ENCODE data around the gene TNFRSF19. TPM values are rescaled to one million over a fixed set of nuclear protein-coding genes. Genes with fewer than 3 reads are reported as not detected.

TNFRSF19 gene
- total and polyA plus RNA-seq, 2 of the 13 experiments (the other 11 are each of a cell fraction or from before 2014, with no cell fraction given), result 75.3 to 77.7 TPM

DNA sequence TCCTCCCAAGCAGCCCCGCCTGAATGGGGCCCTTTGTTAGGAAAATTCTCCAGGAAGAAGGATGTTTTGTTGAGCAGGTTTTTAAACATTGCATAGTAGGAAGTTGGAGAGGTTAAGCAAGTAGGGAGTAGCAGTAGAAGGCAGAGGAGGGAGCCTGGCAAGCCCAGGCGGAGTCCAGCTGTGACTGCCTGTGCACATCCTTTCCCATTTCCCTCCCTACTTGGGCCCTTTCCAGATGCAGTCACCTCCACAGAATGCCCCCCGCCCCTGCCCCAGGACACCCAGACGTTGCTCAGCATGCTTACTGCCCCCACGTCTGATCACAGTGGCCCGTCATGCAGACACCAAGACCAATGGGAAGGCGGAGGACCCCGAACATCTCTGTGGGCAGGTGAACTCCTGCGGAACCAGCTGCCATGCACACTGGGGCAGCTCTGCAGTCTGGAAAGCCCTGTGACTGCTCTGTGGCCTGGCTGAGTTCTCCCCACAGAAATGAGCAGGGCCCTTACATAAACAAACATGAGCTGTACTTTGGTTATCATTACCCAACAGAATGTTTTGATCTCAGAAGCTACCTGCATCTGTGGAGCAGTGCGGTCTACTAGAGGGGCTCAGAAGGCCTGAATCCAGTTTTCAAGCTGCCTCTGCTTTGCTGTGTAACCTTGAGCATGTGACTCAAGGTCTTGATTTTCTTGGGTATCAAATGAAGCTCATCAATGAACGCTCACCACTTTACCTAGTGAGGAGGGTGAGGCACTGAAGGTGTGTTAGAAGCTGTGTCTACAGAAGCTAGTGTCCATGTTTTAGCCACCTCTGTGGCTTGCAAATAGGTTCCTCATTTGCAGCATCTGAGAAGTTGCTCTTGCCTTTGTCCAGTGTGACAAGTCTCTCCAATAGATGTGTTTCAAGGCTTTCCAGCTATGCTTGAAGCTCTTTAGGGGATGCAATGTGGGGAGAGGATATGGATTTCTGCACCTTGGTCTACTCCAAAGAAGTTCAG lies 84.2 kb downstream of the TNFRSF19 start (continued):
- TF ChIP-seq, protein P1, sequence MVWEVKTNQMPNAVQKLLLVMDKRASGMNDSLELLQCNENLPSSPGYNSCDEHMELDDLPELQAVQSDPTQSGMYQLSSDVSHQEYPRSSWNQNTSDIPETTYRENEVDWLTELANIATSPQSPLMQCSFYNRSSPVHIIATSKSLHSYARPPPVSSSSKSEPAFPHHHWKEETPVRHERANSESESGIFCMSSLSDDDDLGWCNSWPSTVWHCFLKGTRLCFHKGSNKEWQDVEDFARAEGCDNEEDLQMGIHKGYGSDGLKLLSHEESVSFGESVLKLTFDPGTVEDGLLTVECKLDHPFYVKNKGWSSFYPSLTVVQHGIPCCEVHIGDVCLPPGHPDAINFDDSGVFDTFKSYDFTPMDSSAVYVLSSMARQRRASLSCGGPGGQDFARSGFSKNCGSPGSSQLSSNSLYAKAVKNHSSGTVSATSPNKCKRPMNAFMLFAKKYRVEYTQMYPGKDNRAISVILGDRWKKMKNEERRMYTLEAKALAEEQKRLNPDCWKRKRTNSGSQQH (CRISPR knock-in tag; IDR thresholded peaks at IDR 0.05; ENCODE audit: low read depth), result no peak
- peak; percentile 52; the same call in 1 of the 2 replicates for TF ChIP-seq ERF (CRISPR knock-in tag; IDR thresholded peaks at IDR 0.05)
- TF ChIP-seq, protein P2, sequence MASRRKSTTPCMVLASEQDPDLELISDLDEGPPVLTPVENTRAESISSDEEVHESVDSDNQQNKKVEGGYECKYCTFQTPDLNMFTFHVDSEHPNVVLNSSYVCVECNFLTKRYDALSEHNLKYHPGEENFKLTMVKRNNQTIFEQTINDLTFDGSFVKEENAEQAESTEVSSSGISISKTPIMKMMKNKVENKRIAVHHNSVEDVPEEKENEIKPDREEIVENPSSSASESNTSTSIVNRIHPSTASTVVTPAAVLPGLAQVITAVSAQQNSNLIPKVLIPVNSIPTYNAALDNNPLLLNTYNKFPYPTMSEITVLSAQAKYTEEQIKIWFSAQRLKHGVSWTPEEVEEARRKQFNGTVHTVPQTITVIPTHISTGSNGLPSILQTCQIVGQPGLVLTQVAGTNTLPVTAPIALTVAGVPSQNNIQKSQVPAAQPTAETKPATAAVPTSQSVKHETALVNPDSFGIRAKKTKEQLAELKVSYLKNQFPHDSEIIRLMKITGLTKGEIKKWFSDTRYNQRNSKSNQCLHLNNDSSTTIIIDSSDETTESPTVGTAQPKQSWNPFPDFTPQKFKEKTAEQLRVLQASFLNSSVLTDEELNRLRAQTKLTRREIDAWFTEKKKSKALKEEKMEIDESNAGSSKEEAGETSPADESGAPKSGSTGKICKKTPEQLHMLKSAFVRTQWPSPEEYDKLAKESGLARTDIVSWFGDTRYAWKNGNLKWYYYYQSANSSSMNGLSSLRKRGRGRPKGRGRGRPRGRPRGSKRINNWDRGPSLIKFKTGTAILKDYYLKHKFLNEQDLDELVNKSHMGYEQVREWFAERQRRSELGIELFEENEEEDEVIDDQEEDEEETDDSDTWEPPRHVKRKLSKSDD (CRISPR knock-in tag; IDR thresholded peaks at IDR 0.05; ENCODE audit: low read depth), result no peak
- TF ChIP-seq ZEB1 (IDR thresholded peaks at IDR 0.05; ENCODE audit: insufficient replicate concordance, low read depth), result peak; percentile 27
- TF ChIP-seq, protein P3, sequence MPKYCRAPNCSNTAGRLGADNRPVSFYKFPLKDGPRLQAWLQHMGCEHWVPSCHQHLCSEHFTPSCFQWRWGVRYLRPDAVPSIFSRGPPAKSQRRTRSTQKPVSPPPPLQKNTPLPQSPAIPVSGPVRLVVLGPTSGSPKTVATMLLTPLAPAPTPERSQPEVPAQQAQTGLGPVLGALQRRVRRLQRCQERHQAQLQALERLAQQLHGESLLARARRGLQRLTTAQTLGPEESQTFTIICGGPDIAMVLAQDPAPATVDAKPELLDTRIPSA (CRISPR knock-in tag; IDR thresholded peaks at IDR 0.05; ENCODE audit: borderline replicate concordance), result no peak
- TF ChIP-seq SMAD9 (CRISPR knock-in tag; IDR thresholded peaks at IDR 0.05), result no peak
- TF ChIP-seq ZNF501 (CRISPR knock-in tag; IDR thresholded peaks at IDR 0.05), result peak; percentile 75
- no peak for TF ChIP-seq ZNF546 (CRISPR knock-in tag; conservative IDR thresholded peaks at IDR 0.05)
- TF ChIP-seq, protein P4, sequence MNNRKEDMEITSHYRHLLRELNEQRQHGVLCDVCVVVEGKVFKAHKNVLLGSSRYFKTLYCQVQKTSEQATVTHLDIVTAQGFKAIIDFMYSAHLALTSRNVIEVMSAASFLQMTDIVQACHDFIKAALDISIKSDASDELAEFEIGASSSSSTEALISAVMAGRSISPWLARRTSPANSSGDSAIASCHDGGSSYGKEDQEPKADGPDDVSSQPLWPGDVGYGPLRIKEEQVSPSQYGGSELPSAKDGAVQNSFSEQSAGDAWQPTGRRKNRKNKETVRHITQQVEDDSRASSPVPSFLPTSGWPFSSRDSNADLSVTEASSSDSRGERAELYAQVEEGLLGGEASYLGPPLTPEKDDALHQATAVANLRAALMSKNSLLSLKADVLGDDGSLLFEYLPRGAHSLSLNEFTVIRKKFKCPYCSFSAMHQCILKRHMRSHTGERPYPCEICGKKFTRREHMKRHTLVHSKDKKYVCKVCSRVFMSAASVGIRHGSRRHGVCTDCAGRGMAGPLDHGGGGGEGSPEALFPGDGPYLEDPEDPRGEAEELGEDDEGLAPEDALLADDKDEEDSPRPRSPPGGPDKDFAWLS (CRISPR knock-in tag; IDR thresholded peaks at IDR 0.05; ENCODE audit: borderline replicate concordance), result no peak
- TF ChIP-seq CBFB (CRISPR knock-in tag; IDR thresholded peaks at IDR 0.05), result no peak
- TF ChIP-seq, protein P5, sequence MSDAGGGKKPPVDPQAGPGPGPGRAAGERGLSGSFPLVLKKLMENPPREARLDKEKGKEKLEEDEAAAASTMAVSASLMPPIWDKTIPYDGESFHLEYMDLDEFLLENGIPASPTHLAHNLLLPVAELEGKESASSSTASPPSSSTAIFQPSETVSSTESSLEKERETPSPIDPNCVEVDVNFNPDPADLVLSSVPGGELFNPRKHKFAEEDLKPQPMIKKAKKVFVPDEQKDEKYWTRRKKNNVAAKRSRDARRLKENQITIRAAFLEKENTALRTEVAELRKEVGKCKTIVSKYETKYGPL (CRISPR knock-in tag; IDR thresholded peaks at IDR 0.05), result no peak
- TF ChIP-seq AKAP8 (CRISPR knock-in tag; IDR thresholded peaks at IDR 0.05), result no peak
